ENCODE measurements around the gene DPM1.

DPM1 gene

GRCh38 chr20:50932016-50932485, 26.3 kb downstream of the DPM1 start:
- no peaks in the 10 kb centered on the region for H3K27me3 ChIP-seq (replicated peaks; ENCODE audit: control insufficient read depth, insufficient read depth, low read length)
- no peak for DNase-seq (ENCODE audit: extremely low read depth, insufficient read length)
- peak overlapping the region; percentile 85 for H3K4me3 ChIP-seq (replicated peaks; ENCODE audit: low read depth, low read length)
- TF ChIP-seq CTCF (IDR thresholded peaks at IDR 0.05; ENCODE audit: insufficient read depth, low read length, poor library complexity, severe bottlenecking) = no peak
- H3K36me3 ChIP-seq (ENCODE audit: control insufficient read depth, insufficient read depth, low read length) = peaks cover 5% of the 10 kb centered on the region

- peaks cover 4% of the 10 kb centered on the region for H3K36me3 ChIP-seq (ENCODE audit: control insufficient read depth, insufficient read depth, low read length)
- DNase-seq (ENCODE audit: extremely low read depth, insufficient read length) = peak; percentile 96
- no peaks in the 10 kb centered on the region for H3K27me3 ChIP-seq (replicated peaks; ENCODE audit: control insufficient read depth, insufficient read depth, low read length)
- peak; percentile 70 for TF ChIP-seq CTCF (IDR thresholded peaks at IDR 0.05; ENCODE audit: insufficient read depth, low read length, poor library complexity, severe bottlenecking)
- H3K4me3 ChIP-seq (replicated peaks; ENCODE audit: low read depth, low read length) = peak within 1 kb of the TSS; percentile 85
Observed at GRCh38 chr20:50931306-50932015, 26.9 kb downstream of the DPM1 start, which contains the start of gene ADNP. TSS of gene ADNP (minus strand) at chr20:50931437. CDS start at chr20:50903996, 27,441 bp downstream.

GRCh38 chr20:50930976-50931305, 27.4 kb downstream of the DPM1 start:
- Histone ChIP-seq H3K36me3 (ENCODE audit: control insufficient read depth, insufficient read depth, low read length) (peaks cover 4% of the 10 kb centered on the region), H3K4me3 (replicated peaks; ENCODE audit: low read depth, low read length) (peak overlapping the region; percentile 85), H3K27me3 (replicated peaks; ENCODE audit: control insufficient read depth, insufficient read depth, low read length) (no peaks in the 10 kb centered on the region)
- no peak for DNase-seq (ENCODE audit: extremely low read depth, insufficient read length)
- no peak for TF ChIP-seq CTCF (IDR thresholded peaks at IDR 0.05; ENCODE audit: insufficient read depth, low read length, poor library complexity, severe bottlenecking)

DNA sequence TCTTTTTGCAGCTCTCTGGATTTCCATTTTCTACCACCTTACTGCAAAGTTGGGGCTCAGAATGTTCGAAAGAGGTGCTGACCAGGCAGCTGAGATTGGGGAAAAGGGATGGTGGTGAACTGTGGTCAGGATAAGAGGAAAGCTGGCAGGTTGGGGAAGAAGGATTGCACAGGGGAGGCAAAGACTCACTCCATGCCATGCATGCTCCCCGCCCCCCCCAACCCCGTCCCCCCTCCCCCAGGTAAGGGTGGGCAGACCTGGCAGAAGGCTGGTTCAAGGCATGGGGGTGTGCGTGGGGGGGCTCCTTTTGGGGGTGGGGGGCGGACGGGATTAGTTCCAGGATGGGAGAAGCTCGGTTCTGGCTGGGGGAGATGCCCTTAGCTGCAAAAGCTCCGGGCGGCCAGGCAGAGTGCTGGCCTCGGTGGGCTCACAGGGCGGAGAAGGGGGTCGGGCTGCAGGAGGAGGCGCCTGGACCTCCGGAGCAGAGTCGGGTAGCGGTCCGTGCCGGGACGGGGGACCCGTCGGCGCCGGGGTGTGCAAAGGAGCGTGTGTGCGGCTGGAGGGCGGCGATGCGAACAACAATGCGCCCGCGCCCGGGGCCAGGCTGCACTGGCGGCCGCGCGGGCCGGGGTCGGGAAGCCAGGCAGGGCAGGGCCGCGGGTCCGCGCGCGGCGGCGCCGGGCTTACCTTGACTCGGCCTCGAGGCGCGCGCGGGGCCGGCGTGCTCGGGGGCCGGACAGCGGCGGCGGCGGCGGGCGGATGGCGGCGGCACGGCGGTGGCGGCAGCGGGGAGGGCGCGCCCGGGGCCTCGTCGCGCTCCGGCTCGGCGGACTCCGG, 28.0 kb downstream of the DPM1 start:
- Histone ChIP-seq H3K36me3 (ENCODE audit: control insufficient read depth, insufficient read depth, low read length) (peaks cover 4% of the 10 kb centered on the region), H3K27me3 (replicated peaks; ENCODE audit: control insufficient read depth, insufficient read depth, low read length) (no peaks in the 10 kb centered on the region), H3K4me3 (replicated peaks; ENCODE audit: low read depth, low read length) (peak overlapping the region; percentile 85)
- no peak for TF ChIP-seq CTCF (IDR thresholded peaks at IDR 0.05; ENCODE audit: insufficient read depth, low read length, poor library complexity, severe bottlenecking)
- peak; percentile 47 for DNase-seq (ENCODE audit: extremely low read depth, insufficient read length)

GRCh38 chr20:50929299-50930138, 28.8 kb downstream of the DPM1 start:
- peak; percentile 99 for TF ChIP-seq CTCF (IDR thresholded peaks at IDR 0.05; ENCODE audit: insufficient read depth, low read length, poor library complexity, severe bottlenecking)
- Histone ChIP-seq H3K27me3 (replicated peaks; ENCODE audit: control insufficient read depth, insufficient read depth, low read length) (no peaks in the 10 kb centered on the region), H3K4me3 (replicated peaks; ENCODE audit: low read depth, low read length) (peak overlapping the region; percentile 85), H3K36me3 (ENCODE audit: control insufficient read depth, insufficient read depth, low read length) (peaks cover 4% of the 10 kb centered on the region)
- DNase-seq (ENCODE audit: extremely low read depth, insufficient read length) = peak; percentile 78
